ENCODE results near the gene TXNDC5. TPM values are rescaled to one million over a fixed set of nuclear protein-coding genes. Genes with fewer than 3 reads are reported as not detected.

Gene TXNDC5
- total RNA-seq, 4 donors from 2014 or later = 61.7 to 131 (median 87.3) TPM

GRCh38 chr6:7881765-7882500 lies 28.7 kb downstream of the TXNDC5 start:
- Histone ChIP-seq H3K27me3 (no peaks in the 10 kb centered on the region), H3K9me3 (no peaks in the 10 kb centered on the region), H3K4me1 (no peaks in the 10 kb centered on the region), H3K36me3 (peaks cover 0 to 67% (median 3%) of the 10 kb centered on the region in 3 donors), H3K4me3 (no peak overlapping the region), H3K27ac (no peak overlapping the region)
- TF ChIP-seq POLR2A (IDR thresholded peaks at IDR 0.05) = no peak
- TF ChIP-seq, protein P1, sequence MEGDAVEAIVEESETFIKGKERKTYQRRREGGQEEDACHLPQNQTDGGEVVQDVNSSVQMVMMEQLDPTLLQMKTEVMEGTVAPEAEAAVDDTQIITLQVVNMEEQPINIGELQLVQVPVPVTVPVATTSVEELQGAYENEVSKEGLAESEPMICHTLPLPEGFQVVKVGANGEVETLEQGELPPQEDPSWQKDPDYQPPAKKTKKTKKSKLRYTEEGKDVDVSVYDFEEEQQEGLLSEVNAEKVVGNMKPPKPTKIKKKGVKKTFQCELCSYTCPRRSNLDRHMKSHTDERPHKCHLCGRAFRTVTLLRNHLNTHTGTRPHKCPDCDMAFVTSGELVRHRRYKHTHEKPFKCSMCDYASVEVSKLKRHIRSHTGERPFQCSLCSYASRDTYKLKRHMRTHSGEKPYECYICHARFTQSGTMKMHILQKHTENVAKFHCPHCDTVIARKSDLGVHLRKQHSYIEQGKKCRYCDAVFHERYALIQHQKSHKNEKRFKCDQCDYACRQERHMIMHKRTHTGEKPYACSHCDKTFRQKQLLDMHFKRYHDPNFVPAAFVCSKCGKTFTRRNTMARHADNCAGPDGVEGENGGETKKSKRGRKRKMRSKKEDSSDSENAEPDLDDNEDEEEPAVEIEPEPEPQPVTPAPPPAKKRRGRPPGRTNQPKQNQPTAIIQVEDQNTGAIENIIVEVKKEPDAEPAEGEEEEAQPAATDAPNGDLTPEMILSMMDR (IDR thresholded peaks at IDR 0.05) = no peak
- DNase-seq = no peak

DNA sequence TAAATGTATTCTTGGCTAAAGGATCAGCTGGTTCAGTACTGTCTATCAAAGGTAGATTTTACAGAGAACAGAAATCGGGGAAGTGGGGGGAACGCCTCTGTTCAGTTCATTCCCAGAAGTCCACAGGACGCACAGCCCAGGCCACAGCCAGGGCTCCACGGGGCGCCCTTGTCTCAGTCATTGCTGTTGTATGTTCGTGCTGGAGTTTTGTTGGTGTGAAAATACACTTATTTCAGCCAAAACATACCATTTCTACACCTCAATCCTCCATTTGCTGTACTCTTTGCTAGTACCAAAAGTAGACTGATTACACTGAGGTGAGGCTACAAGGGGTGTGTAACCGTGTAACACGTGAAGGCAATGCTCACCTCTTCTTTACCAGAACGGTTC lies 29.9 kb downstream of the TXNDC5 start:
- no peak for DNase-seq
- Histone ChIP-seq H3K27me3 (no peaks in the 10 kb centered on the region), H3K27ac (no peak overlapping the region), H3K36me3 (peaks cover 0 to 54% (median 0%) of the 10 kb centered on the region in 3 donors), H3K9me3 (no peaks in the 10 kb centered on the region), H3K4me1 (no peaks in the 10 kb centered on the region), H3K4me3 (no peak overlapping the region)
- TF ChIP-seq, protein P1 (IDR thresholded peaks at IDR 0.05) = no peak
- TF ChIP-seq POLR2A (IDR thresholded peaks at IDR 0.05) = no peak

DNA sequence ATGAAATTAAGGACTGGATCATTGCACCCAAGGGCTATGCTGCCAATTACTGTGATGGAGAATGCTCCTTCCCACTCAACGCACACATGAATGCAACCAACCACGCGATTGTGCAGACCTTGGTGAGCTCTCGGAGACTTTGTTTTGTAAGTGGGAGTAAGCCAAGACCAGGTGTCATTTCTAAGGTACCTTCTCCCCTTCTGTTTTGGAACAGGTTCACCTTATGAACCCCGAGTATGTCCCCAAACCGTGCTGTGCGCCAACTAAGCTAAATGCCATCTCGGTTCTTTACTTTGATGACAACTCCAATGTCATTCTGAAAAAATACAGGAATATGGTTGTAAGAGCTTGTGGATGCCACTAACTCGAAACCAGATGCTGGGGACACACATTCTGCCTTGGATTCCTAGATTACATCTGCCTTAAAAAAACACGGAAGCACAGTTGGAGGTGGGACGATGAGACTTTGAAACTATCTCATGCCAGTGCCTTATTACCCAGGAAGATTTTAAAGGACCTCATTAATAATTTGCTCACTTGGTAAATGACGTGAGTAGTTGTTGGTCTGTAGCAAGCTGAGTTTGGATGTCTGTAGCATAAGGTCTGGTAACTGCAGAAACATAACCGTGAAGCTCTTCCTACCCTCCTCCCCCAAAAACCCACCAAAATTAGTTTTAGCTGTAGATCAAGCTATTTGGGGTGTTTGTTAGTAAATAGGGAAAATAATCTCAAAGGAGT lies 30.4 kb downstream of the TXNDC5 start:
- TF ChIP-seq, protein P1 (IDR thresholded peaks at IDR 0.05) = no peak
- TF ChIP-seq POLR2A (IDR thresholded peaks at IDR 0.05) = no peak
- H3K4me1 ChIP-seq = no peaks in the 10 kb centered on the region
- DNase-seq = no peak
- H3K36me3 ChIP-seq = peaks cover 0 to 50% (median 0%) of the 10 kb centered on the region in 3 donors
- H3K27me3 ChIP-seq = no peaks in the 10 kb centered on the region
- no peak overlapping the region for H3K4me3 ChIP-seq
- no peak overlapping the region for H3K27ac ChIP-seq
- H3K9me3 ChIP-seq = no peaks in the 10 kb centered on the region

- H3K4me1 ChIP-seq = no peaks in the 10 kb centered on the region
Measured at GRCh38 chr6:7879579-7879978, 31.0 kb downstream of the TXNDC5 start.

GRCh38 chr6:7879043-7879442 lies 31.5 kb downstream of the TXNDC5 start:
- H3K36me3 ChIP-seq = peaks cover 0 to 39% (median 0%) of the 10 kb centered on the region in 3 donors
- DNase-seq = no peak
- no peak overlapping the region for H3K27ac ChIP-seq
- H3K4me1 ChIP-seq = no peaks in the 10 kb centered on the region
- no peak overlapping the region for H3K4me3 ChIP-seq
- no peaks in the 10 kb centered on the region for H3K9me3 ChIP-seq
- TF ChIP-seq, protein P1 (IDR thresholded peaks at IDR 0.05) = no peak
- no peak for TF ChIP-seq POLR2A (IDR thresholded peaks at IDR 0.05)
- no peaks in the 10 kb centered on the region for H3K27me3 ChIP-seq

More at GRCh38 chr6:7879579-7879978, 31.0 kb downstream of the TXNDC5 start:
- no peak for DNase-seq
- H3K9me3 ChIP-seq = no peaks in the 10 kb centered on the region
- H3K36me3 ChIP-seq = peaks cover 0 to 44% (median 0%) of the 10 kb centered on the region in 3 donors
- no peak overlapping the region for H3K27ac ChIP-seq
- H3K27me3 ChIP-seq = no peaks in the 10 kb centered on the region
- no peak for TF ChIP-seq POLR2A (IDR thresholded peaks at IDR 0.05)
- TF ChIP-seq, protein P1 (IDR thresholded peaks at IDR 0.05) = no peak
- no peak overlapping the region for H3K4me3 ChIP-seq

Measured in Peyer's patch (tissue), 4 donors.